GM13976 (cell line): ENCODE measurements around the gene SIK3.

Experiments used
- DNase-seq: peaks from one replicate; pipeline ENCODE4 v3.0.0; 2012; ENCODE audit warnings: low spot score
- in situ Hi-C: fragments of 300-500 bp; cut with MboI; formaldehyde crosslinking; loops from one replicate; pipeline ENCODE4 v1.12.0; 2022; ENCODE audit warnings: low sequenced_read_pairs, mixed read lengths, inconsistent platforms; ENCODE audit not compliant: unreplicated experiment
- TF ChIP-seq, protein P1 (sequence below): IDR thresholded peaks from 2 replicates; pipeline ENCODE4 v1.5.1; 2012; ENCODE audit warnings: borderline replicate concordance, mild to moderate bottlenecking; ENCODE audit not compliant: insufficient read depth; ENCODE audit errors: extremely low read depth, missing control alignments, control extremely low read depth

Gene SIK3

DNA sequence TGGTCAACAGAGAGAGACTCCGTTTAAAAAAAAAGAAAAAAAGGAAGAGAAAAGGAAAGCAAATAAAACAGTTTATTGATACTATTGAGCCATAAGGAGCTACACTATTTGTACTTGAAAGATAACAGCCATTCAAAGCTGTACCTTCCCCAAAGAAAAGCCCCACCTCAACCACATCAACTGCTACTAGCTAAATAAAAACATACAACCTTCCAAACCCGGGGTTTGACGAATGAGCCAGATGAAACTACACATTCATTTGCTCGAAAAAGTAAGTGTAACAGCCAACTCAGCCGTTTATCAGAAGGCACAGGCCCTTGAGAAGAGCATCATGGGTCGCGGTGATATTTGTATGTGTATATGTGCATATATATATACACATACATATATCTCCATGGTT is 78.4 kb downstream of the SIK3 start:
- in situ Hi-C loops, result no loop called here
- TF ChIP-seq, protein P1, sequence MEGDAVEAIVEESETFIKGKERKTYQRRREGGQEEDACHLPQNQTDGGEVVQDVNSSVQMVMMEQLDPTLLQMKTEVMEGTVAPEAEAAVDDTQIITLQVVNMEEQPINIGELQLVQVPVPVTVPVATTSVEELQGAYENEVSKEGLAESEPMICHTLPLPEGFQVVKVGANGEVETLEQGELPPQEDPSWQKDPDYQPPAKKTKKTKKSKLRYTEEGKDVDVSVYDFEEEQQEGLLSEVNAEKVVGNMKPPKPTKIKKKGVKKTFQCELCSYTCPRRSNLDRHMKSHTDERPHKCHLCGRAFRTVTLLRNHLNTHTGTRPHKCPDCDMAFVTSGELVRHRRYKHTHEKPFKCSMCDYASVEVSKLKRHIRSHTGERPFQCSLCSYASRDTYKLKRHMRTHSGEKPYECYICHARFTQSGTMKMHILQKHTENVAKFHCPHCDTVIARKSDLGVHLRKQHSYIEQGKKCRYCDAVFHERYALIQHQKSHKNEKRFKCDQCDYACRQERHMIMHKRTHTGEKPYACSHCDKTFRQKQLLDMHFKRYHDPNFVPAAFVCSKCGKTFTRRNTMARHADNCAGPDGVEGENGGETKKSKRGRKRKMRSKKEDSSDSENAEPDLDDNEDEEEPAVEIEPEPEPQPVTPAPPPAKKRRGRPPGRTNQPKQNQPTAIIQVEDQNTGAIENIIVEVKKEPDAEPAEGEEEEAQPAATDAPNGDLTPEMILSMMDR, result no peak
- no peak for DNase-seq

DNA sequence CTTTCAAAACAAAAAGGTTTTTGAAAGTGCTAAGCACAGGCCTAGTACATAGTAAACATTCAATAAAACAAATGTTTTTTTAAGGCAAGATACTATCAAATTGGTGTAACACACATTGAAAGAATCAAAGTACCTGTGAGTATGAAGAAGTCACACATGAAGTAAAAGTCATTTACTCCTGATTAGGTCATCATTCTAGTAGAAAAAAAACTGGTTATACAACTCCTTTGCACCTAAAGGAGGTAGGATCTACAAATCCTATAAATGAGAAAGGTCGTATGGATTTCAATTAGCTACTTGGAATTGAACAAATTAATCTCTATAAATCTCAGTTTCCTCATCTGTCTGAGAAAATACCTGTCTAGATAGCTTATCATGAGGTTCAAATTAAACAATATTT is 80.8 kb downstream of the SIK3 start:
- TF ChIP-seq, protein P1, result no peak
- in situ Hi-C loops, result no loop called here

DNA sequence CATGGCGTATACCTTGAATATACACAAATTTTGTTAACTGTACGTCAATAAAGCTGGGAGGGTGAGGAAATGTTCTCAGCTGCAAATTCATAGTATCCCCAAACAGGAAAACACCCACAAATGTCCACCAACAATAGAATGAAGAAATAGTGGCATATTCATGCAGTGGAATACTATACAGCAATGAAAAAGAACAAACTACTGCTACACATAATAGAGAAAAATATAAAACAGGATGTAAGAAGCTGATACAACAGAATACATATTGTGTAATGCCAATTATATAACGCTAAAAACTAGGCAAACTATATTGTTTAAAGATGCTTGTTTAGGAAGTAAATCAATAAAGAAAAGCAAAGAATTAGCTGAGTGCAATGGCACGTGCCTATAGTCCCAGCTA is 81.5 kb downstream of the SIK3 start:
- no peak for DNase-seq
- in situ Hi-C loops, result no loop called here
- TF ChIP-seq, protein P1, result no peak

More for the DNA sequence above, 80.8 kb downstream of the SIK3 start:
- no peak for DNase-seq

DNA sequence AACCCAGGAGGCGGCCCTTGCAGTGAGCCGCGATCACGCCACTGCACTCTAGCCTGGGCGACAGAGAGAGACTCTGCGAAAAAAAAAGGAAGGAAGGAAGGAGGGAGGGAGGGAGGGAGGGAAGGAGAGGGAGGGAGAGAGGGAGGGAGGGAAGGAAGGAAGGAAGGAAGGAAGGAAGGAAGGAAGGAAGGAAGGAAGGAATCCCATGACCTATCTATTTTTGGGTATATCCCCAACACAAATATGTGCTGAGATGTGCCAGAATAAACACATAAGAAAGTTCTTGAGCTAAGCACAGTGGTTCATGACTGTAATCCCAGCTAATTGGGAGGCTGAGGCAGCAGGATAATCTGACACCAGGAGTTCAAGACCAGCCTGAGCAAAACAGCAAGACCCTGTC is 82.0 kb downstream of the SIK3 start:
- no peak for DNase-seq
- in situ Hi-C loops, result no loop called here
- TF ChIP-seq, protein P1, result no peak

DNA sequence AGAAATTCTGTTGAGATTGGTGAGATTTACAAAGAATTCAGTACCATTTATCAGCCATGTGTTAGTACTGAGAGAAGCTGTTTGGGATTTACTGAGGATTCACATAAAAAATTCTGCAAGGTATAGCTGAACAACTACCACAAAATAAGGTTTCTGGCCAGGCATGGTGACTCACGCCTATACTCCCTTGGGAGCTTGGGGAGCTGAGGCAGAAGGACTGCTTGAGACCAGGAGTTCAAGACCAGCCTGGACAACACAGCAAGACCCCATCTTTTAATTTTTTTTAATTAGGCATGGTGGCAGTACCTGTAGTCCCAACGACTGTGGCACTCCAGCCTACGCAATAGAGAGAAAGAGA is 86.7 kb downstream of the SIK3 start:
- in situ Hi-C loops, result no loop called here
- no peak for DNase-seq
- TF ChIP-seq, protein P1, result no peak

DNA sequence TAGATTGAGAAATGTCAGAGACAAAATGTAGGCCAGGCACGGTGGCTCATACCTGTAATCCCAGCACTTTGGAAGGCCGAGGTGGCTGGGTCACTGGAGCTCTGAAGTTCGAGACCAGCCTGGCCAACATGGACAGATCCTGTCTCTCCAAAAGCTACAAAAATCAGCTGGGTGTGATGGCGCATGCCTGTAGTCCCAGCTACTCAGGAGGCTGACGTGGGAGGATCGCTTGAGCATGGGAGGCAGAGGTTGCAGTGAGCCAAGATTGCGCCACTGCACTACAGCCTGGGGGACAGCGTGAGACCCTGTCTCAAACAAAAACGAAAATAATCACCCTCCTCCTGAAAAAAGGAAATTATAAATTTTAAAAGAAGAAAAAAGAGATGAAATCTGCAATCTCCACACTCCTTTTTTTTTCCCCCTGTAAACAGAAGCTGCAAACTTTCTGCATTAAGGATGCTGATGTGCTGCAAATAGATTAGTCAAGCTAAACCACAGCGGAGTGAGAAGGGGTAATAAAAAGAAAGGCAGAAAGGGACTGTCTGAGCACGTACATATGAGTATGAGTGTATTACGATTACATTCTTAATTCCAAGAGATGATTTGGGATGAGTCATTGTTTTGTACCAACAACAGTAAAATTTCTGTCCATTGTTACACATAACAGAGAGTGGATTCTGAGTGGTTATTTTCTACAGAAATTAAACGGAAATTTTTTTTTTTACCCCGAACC is 87.3 kb downstream of the SIK3 start:
- in situ Hi-C loops, result no loop called here

More for the DNA sequence above, 87.3 kb downstream of the SIK3 start:
- no peak for DNase-seq
- TF ChIP-seq, protein P1, result no peak
